NOMO-1 treated with dmso at 0.1 percent for 144 hours (cell line): Measurements from ENCODE around the gene FBXO21.
"Not testable (repeated sequence)": the region's sequence is repeated elsewhere in the genome, so short reads cannot be mapped to it uniquely, and the experiment has no call there.

Source experiments
- DNase-seq: peaks from one replicate; lab custom pipeline; 2025; ENCODE audit not compliant: unreplicated experiment; lab: John Stamatoyannopoulos, UW

FBXO21 gene

GRCh38 chr12:117109943-117110635 lies 80.2 kb downstream of the FBXO21 start:
- DNase-seq = no peak

- DNase-seq = no peak
These were observed 84.4 kb downstream of the FBXO21 start for GRCh38 chr12:117105902-117106301.

DNA sequence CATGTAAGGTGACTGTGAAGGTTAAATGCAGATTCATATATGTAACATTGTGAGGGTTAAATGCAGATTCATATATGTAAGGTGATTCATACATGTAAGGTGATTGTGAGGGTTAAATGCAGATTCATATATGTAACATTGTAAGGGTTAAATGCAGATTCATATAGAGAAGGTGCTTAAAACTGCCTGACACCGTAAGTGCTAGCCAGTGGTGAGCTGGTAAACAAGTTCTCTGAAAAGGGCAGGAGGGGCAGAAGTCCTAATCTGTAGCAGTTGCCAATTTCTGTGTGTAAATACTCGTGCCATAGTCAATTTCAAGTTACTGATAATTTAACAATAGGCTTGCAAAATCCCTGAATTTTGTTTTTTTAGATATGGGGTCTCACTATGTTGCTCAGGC lies 86.3 kb downstream of the FBXO21 start:
- not testable (repeated sequence) for DNase-seq

- no peak for DNase-seq
These were observed 87.5 kb downstream of the FBXO21 start for GRCh38 chr12:117102800-117103181.

- no peak for DNase-seq
These were observed 88.1 kb downstream of the FBXO21 start for GRCh38 chr12:117101953-117102799.

GRCh38 chr12:117100851-117101673 lies 89.2 kb downstream of the FBXO21 start:
- DNase-seq = no peak

DNA sequence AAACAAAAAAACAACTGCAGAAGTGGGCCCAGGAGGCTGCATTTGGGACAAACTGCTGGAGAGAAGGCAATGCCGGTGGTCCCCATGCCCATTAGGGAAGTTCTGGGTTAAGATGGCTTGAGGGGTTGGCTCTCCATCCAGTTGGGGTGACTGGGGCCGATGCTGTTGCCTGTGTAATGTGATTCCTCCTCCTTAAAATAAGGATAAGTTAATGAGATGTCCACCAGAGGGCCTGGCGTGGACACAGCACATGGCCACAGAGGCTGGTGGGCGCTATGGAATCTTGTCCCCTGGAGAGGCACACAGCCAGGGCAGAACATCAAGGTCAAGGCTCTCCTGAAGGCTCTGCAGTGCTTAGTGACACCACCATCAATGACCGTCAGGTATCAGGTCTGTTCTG lies 90.0 kb downstream of the FBXO21 start:
- DNase-seq = no peak

DNA sequence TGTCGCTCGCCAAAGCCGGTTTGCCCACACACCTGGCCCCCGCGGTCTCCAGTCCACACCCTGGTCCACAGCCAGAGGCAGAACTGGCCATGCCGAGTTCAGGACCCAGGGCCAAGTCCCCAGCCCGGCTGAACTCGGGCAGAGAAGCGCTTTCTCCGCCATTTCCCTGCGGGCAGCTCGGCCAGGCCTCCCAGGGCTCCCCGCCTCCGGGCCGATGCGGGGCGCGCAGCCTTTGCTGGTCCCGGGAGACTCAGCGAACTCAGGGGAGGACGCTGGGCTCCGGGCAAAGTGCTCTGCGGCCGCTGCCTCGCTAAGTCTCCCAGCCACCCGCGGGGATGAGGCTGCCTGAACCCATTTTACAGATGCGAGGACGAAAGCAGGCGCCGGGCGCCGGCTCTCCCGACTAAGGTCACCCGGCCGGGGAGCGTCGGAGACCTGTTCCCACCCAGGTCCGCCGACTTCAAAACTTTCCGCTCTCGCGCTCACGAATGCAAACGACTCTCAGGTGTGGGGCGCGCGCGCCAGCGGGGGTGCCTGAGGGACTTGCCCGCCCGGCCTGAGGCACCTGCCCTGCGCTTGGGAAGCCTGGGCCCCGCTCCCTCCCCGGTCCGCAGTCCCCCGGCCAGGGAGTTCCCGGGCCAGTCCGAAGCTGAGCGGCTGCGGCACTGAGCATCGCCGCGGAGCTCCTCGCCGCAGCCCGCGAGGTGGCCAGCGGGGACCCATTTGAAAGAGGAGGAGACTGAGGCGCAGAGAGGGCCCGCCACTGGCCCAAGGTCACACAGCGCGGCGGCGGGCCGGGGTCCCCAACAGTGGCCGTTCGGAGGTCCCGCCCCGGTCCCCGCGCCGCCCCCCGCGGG lies 91.7 kb downstream of the FBXO21 start:
- DNase-seq = no peak

- no peak for DNase-seq
These were observed 92.3 kb downstream of the FBXO21 start for GRCh38 chr12:117098024-117098360.

DNA sequence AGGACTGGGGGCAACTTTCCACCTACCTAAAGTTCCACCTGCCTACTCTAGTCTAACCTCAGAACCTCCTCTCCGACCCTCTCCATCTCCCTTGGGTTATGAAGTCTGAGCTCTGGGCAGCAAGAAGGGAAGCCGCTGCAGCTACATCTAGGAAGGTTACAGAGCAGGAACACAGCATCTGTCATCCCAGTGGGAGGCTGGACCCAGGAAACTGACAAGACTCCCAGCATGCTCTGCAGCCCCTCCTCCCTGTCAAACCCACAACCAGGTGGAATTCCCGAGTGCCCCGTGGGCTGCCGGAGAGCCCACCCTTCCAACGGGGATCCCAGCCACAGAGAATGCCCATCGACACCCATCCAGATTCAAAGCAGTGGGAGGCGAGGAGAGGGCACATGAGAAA lies 93.1 kb downstream of the FBXO21 start:
- DNase-seq = no peak

- DNase-seq = no peak
These were observed 93.7 kb downstream of the FBXO21 start for GRCh38 chr12:117096501-117097042.

GRCh38 chr12:117095191-117095590 lies 95.1 kb downstream of the FBXO21 start:
- DNase-seq = not testable (repeated sequence)

- no peak for DNase-seq
These were observed 96.2 kb downstream of the FBXO21 start for GRCh38 chr12:117093918-117094630.

DNA sequence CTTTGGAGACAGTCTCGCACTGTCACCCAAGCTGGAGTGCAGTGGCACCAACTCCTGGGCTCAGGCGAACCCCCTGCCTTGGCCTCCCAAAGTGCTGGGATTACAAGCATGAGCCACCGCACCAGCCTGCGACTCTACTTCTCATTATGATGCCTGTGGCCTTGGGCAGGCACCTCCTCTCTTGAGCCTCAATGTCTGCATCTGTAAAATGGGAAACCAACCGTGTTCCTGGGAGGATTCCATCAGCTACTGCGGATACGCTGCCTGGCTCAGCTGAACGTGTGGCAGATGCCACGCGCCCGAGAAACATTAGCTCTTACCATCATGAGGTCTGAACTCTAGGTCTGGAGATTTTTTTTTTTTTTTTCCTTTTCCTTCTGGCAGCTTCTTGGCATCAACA lies 96.8 kb downstream of the FBXO21 start:
- no peak for DNase-seq

GRCh38 chr12:117092886-117093285 lies 97.4 kb downstream of the FBXO21 start:
- DNase-seq = no peak

- DNase-seq = no peak
These were observed 97.8 kb downstream of the FBXO21 start for GRCh38 chr12:117092511-117092780.
